ENCODE measurements around the gene PAQR5.
"Not testable (repeated sequence)": the region's sequence is repeated elsewhere in the genome, so short reads cannot be mapped to it uniquely, and the experiment has no call there.

The PAQR5 gene

DNA sequence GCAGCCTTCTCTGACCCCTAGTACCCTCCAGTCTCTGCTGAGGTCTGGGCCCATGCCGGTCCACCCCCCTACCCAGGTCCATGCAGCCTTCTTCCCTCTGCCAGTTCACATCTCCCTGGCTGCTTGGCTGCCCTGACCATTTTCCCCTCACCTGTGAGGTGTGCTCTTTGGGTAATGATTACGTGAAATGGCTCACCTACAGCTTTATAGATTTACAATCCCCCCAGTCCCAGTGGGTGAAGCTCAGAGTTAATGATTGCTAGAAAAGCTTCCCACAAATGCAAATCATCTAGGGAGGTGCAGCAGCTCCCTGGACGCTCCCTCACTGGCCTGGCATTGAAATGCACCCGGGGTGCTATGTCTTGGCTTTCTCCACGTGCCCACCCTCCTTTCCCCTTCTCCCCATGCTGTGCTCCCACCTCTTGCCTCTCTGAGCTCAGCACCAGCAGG lies 18.7 kb downstream of the PAQR5 start:
- DNase-seq: no peak

DNA sequence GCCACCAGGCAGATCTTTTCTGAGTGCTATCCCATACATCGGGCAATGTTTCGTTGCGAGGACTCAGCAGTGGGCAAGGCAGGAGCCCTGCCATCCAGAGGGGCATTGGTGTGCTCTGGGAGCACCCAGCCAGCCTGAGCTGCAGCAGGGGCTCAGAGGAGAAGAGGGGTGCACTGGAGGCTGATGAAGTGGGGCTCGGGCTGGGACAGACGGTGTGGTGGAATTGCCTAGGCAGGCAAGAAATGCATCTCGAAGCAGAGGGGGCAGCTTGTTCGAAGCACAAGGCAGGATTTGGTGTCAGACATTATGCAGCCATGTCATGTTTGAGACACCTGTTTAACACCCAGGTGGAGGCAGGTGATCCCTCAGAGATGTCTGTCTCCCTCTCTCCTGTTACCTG lies 19.3 kb downstream of the PAQR5 start:
- no peak for DNase-seq

DNA sequence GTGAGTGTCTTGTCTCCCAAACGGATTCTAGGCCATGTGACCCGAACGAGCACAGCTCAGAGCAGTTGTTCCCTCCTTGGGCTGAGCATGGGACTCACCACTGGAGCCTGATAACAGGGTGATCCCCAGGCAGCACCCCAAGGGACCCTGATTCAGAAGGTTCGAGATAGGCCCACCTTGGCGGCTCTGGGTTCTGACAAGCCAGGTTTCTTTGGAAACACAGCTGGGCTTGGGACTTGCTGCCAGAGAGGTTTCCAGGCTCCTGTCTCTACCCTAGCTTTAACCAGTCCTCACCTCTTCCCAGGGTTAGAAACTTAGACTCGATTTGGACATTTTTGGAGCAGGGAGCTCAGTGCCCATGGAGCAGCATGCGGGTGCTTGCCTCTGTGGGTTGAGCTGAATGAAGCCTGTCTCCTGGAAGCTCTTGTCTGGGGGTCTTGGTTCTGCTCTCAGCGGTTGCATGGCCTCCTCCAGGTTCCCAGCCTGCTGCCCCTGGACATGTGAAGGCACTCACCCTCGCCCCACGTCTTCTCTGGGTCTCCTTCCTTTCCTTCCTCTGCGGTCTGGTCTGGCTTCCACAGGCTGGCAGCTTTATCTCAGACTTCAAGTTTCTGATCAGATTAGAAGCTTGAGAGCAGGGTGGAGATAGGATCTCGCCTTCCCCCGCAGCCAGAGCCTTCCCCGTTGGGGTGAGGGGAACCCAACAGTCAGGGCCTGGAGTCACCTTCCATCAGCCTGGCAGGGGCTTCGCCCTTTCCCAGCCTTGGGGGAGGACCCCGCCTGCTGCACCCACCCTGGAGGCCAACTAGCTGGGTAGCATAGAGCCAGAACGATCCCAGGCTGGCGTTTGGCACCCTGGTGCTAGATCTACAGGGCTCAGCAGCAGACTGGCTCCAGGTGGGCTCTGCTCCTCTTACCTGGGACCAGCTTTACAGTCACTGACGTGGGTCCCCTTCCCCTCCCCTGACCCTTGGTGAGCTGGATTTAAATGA lies 21.0 kb downstream of the PAQR5 start:
- no peak for DNase-seq

- no peak for DNase-seq
Measured at GRCh38 chr15:69320977-69321554, 22.4 kb downstream of the PAQR5 start.

DNA sequence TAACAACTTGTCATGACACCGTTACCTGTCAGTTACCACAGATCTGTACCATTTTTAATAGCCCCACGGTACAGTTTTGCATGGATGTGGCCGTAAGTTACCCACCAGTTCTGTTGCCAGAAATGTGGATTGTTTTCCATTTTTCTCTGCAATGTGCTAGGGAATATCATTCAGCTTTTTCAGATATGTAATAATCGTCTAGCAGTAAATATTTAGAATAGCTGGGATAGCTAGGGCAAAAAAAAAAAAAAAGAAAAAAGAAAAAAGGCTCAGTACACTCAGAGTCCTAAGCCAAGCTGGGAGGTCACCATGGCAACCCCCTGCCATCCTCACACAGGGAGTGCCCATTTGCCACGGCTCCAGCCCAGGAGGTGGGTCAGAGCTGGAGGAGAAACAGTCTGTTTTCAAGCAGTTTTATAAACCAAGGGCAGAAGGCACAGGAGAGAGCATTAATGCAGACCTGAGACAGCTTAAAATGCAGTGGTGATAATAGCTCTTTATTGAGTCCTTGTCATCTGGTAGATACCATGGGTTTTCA lies 25.2 kb downstream of the PAQR5 start:
- no peak for DNase-seq

DNA sequence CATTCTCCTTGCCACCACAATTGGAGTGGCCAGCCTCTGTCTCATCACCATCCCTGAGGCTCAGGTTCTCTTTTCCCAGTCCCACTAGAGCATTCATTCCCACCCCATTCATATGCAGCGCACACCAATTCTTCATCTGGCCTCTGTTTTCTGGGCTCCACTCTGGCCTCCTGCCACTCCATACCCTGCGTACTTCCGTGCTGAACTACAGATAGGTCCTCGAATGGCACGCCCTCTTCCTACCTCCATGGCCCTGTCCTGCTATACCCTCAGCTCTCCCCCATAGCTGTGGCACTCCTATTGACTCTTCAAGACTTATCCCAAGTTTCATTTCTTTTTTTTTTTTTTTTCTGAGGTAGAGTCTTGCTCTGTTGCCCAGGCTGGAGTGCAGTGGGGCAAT lies 25.9 kb downstream of the PAQR5 start:
- DNase-seq: no peak

DNA sequence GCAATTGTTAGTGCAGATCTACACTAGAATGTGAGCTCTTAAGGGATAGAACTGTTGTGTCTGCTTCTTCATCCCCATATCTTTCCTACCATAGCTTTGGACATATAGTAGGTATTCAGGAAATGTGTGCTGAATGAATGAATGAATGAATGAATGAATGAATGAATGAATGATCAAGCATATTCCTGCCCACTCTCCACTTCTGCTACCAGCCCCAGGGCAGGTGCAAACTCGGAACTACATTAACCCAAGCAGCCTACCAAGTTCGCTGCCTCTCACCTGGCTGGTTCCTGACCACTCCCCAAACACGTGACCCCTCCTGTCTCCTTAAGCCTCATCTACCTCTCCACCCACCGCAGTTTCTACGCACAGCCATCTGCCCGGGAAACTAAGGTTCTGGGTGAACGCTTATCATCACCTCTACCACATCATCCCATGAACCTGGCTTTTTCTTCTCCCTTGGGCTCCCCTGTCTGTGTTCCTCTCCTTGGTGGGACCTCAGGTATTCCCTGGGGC lies 26.8 kb downstream of the PAQR5 start:
- no peak for DNase-seq

DNA sequence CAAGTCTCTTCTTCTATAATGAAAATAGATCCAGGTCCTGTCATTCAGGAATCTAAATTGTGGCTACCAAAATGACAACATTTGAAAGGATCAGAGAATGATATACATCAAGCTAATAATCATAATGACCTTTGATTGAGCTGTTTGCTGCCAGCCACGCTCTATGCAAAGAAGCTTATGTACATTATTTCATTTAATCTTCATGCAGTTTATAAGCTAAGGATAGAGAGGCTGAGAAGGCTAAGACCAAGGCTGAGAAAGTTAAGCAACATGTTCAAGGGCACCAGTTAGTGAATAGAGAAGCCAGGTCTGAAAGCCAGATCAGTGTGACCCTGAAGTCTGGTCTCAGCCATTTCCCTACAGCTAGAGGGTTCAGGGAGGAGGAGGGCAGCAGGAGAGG lies 29.4 kb downstream of the PAQR5 start:
- DNase-seq: no peak

DNA sequence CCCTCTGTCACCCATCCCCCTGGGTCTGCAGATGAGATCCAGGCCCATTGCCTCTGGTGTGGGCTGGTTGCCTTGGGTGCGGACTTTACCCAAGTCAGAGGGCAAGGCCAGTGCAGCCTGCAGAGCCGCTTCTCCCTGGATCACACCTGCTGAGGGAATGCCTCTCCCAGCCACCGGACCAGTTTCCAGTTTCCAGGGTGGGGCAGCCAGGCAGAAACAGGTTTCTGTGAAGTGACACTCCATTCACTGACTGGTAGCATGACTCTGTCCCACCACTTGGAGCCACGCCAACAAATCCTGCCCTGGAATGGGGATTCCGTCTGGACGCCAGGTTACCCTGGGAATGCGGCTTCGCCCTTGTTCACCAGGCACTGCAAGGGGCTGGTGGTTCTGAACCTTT lies 30.0 kb downstream of the PAQR5 start:
- DNase-seq: no peak

DNA sequence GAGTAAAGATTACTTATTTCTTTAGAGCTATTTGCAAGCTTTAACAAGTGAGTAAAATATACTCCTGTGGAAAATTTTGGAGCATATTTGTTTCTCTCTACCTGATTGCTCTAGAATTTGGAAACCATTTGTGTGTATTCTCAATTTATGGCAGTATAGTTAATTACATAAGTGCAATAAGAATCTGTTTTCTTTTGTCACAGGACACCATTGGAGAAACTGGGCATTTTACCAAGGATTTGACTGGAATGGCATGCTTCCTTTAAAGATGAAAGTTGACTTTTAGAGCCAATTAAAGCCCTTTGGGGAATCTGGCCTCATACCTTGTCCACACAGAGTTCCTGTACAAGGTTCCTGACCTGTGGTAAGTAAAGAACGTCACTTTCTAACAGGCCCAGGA lies 38.4 kb downstream of the PAQR5 start:
- no peak for DNase-seq

DNA sequence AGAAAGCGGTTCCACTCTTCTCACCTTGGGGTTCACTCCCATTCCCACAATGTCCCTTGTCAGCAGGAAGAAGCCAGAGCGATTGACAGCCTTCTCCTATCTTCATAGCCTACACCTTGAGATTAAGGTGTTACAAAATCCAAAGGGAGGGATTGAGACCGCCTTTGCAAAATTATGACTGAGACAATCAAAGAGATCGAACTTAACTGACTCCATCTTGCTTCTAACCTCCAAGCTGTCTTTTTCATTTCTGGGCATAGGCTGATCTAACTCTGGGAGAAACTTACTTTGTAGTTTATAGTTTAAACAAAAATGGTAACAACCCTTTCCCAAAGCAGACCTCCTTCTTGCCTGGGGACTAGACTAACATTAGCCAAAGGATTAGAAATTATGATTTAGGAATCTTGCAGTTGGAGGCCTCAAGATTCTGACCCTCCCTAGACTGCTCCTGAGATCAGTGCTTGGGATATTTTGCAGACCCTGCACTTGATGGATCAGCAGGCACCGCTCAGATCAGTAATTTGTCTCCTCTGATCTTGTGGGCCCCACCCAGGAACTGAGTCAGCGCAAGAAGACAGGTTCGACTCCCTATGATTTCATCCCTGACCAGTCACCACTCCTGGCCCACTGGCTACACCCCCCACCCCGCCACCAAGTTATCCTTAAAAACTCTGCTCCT lies 40.0 kb downstream of the PAQR5 start:
- DNase-seq: no peak

DNA sequence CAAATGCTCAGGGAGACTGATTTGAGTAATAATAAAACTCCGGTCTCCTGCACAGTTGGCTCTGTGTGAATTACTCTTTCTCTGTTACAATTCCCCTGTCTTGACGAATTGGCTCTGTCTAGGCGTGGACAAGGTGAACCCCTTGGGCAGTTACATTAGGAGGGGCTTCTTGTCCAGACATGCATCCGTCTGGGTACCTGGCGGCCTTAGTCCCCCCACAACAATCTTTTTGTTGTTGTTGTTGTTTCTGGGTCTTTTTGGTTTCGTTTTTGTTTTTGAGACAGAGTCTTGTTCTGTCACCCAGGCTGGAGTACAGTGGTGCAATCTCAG lies 40.5 kb downstream of the PAQR5 start:
- DNase-seq: not testable (repeated sequence)

DNA sequence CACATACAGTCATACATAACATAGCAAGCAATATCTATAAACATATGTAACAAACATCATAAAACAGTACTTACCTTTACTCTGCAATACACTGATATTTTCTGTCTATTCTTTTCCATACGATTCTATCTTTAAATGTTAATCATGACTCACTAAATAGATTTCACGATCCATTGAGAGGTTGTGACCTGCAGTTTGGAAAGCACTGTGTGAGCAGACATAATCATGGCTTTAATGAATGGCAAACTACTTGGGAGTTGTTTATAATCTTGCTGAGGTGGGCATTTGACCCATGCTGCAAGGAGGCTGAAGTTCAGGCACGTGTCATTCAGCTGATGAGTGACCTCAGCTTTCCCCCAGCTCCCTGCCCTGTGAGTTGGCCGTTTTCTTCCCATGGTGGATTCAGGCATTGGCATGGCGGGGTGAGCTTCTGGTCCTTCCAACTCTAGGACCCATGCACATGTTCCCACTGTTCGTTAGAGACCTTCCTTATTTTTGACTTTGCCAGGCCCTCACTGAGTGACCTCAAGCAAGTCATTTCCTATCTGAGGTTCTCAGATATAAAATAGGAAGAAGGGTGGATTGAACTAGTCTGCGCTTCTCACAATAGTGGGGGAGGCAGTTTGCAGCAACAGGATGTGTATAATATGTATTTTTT lies 41.7 kb downstream of the PAQR5 start:
- no peak for DNase-seq

GRCh38 chr15:69341356-69341755 lies 42.6 kb downstream of the PAQR5 start:
- no peak for DNase-seq

DNA sequence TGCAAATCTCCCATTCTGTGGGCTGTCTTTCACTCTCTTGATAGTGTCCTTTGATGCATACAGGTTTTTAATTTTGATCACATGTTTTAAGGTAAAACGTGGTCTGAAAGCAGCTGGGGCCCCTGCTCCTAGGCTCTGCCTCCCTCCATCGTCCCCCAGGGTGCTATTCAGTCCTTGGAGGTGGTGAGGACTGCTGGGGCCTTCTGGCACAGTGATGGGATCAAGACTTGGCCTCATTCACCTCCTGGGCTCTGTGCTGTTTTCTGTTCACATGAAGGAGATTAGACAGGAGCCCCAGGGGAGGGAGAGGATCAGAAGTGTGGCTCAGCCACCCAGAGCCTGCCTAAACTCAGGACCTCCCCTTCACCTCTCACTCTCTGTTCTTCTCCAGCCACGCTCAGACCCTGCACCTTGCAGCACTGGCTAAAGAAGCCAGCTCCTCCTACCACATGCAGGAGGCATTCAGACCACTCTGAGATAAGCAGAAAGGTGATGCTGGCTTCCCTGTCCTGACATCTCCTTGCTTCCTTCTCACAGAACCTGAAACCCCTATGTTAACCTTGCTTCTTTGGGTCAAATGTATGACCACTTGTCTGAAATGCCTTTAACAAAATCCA lies 43.9 kb downstream of the PAQR5 start:
- DNase-seq: no peak

GRCh38 chr15:69343133-69343532 lies 44.4 kb downstream of the PAQR5 start:
- DNase-seq: no peak

DNA sequence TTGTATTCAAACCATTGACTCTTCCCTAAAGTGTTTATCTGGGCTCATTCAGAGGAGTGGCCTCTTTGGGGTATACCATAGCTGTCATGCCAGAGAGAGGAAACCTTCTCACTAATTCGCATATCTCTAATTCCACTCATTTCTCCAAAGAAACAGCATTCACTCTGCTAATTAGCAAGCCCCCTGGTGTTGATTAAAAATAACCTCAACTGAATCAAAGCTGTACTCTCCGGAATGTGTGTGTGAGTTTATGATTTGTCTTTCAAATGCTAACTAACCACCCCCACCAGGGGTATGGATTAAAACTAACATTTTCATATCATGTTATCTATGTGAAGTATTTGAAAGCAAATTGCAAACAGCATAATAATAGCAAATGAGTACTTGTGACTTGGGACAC lies 45.5 kb downstream of the PAQR5 start:
- no peak for DNase-seq

GRCh38 chr15:69346112-69346511 lies 47.4 kb downstream of the PAQR5 start:
- no peak for DNase-seq

DNA sequence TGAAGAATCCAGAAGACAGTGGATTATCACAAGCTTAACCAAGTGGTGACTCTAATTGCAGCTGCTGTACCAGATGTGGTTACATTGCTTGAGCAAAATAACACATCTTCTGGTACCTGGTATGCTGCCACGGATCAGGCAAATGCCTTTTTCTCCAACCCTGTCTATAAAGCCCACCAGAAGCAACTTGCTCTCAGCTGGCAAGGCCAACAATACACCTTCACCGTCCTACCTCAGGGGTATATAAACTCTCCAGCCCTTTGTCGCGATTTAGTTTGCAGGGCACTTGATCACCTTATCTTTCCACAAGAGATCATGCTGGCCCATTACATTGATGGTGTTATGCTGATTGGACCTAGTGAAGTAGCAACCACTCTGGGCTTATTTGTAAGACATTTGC lies 52.6 kb downstream of the PAQR5 start:
- no peak for DNase-seq

- DNase-seq: no peak
Measured at GRCh38 chr15:69351884-69352283, 53.2 kb downstream of the PAQR5 start.

DNA sequence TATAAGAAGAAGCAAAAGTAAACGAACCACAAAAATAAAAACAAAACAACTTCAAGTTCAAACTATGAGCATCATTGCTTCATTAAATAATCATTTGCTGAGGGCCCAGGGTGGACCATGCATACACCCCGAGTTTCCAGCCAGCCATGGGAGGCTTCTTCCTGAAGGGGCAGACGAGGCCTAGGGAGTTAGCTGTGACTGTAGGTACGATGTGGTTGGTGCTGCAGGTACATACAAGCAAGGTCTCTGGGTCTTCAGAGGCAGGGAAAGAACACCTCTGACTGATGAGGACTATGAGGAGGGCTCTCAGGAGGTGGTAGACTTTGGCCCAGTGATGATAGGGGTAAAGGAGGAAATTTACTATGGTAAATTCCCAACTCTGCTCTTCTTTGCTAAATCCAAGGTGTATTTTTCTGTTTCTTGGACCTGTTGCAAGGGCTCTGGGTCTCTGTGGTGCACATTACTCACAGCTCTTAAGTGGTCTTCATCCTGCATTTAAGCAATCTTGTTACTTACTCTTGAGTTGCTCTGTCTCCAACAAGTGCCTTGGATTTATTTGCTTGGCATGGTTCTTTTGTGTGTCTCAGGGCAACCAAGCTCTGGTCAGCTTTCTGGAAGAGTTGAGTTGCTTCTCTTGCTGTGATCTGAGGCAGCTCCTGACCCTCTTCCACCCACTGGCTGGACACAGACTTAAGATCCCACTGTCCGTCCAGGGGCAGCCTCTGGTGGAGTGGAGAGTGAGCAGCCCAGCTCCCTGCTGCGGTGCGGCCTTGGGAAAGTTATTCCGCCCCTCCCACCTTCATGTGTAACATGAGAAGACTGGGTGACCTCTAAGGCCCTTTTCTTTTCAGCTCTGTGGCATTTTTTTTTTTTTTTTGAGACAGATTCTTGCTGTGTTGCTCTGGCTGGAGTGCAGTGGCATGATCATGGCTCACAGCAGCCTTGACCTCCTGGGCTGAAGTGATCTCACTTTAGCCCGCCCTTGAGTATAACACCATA lies 59.4 kb downstream of the PAQR5 start:
- DNase-seq: no peak
